ENCODE results near the gene PRR30. TPM values are rescaled to one million over a fixed set of nuclear protein-coding genes. Genes with fewer than 3 reads are reported as not detected.
"Not testable (repeated sequence)": the region's sequence is repeated elsewhere in the genome, so short reads cannot be mapped to it uniquely, and the experiment has no call there.

PRR30 gene
- total and polyA plus RNA-seq, 2 donors, result not detected

DNA sequence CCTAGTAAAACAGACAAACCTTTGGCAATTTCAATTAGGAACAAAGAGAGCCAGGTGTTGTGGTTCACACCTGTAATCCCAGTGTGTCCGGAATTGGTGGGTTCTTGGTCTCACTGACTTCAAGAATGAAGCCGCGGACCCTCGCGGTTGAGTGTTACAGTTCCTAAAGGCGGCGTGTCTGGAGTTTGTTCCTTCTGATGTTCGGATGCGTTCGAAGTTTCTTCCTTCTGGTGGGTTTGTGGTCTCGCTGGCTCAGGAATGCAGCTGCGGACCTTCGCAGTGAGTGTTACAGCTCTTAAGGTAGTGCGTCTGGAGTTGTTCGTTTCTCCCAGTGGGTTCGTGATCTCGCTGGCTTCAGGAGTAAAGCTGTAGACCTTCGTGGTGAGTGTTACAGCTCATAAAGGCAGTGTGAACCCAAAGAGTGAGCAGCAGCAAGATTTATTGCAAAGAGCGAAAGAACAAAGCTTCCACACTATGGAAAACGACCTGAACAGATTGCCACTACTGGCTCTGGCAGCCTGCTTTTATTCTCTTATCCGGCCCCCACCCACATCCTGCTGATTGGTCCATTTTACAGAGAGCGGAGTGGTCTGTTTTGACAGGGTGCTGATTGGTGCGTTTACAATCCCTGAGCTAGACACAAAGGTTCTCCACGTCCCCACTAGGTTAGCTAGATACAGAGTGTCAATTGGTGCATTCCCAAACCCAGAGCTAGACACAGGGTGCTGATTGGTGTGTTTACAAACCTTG, 28.4 kb downstream of the PRR30 start:
- not testable (repeated sequence) for H3K4me3 ChIP-seq (ENCODE audit: low read length in 2 of 2); H3K36me3 ChIP-seq (ENCODE audit: control insufficient read depth in 2 of 2, insufficient read depth in 2 of 2, low read length in 1 of 2); H3K27ac ChIP-seq (ENCODE audit: low read depth in 1 of 2, low read length in 1 of 2); H3K9me3 ChIP-seq (ENCODE audit: control insufficient read depth in 2 of 2, insufficient read depth in 1 of 2, low read length in 1 of 2); DNase-seq (ENCODE audit: low read depth in 6 of 9, low spot score in 9 of 9); H3K4me1 ChIP-seq (ENCODE audit: control insufficient read depth in 2 of 2, insufficient read depth in 2 of 2, low read length in 2 of 2)
- WGBS, result 79% methylated on average over 24 of the region's 24 CpGs
- H3K27me3 ChIP-seq (ENCODE audit: control insufficient read depth in 2 of 2, insufficient read depth in 1 of 2, low read length in 1 of 2), result peaks cover 0 to 15% of the 10 kb centered on the region in 2 donors

DNA sequence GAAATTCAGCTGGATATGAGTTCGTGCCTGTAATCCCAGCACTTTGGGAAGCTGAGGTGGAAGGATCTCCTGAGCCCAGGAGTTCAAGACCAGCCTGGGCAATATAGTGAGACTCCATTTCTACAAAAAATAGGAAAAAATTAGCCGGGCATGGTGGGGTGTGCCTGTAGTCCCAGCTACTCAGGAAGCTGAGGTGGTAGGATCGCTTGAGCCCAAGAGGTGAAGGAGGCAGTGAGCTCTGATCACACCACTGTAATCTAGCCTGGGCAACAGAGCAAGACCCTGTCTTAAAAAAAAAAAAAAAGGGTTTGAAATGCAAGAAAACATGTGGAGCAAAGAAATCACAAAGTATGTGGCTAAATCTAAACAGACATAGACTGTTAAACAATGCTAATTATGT, 30.1 kb downstream of the PRR30 start:
- no peak overlapping the region for H3K27ac ChIP-seq (ENCODE audit: low read depth in 1 of 2, low read length in 1 of 2)
- H3K4me3 ChIP-seq (ENCODE audit: low read length in 2 of 2), result no peak overlapping the region
- DNase-seq (ENCODE audit: low read depth in 6 of 9, low spot score in 9 of 9), result no peak
- H3K27me3 ChIP-seq (ENCODE audit: control insufficient read depth in 2 of 2, insufficient read depth in 1 of 2, low read length in 1 of 2), result peaks cover 0 to 8% of the 10 kb centered on the region in 2 donors
- H3K4me1 ChIP-seq (ENCODE audit: control insufficient read depth in 2 of 2, insufficient read depth in 2 of 2, low read length in 2 of 2), result no peaks in the 10 kb centered on the region
- no peaks in the 10 kb centered on the region for H3K9me3 ChIP-seq (ENCODE audit: control insufficient read depth in 2 of 2, insufficient read depth in 1 of 2, low read length in 1 of 2)
- no peaks in the 10 kb centered on the region for H3K36me3 ChIP-seq (ENCODE audit: control insufficient read depth in 2 of 2, insufficient read depth in 2 of 2, low read length in 1 of 2)
- WGBS, result 95% methylated on average over 3 of the region's 3 CpGs

DNA sequence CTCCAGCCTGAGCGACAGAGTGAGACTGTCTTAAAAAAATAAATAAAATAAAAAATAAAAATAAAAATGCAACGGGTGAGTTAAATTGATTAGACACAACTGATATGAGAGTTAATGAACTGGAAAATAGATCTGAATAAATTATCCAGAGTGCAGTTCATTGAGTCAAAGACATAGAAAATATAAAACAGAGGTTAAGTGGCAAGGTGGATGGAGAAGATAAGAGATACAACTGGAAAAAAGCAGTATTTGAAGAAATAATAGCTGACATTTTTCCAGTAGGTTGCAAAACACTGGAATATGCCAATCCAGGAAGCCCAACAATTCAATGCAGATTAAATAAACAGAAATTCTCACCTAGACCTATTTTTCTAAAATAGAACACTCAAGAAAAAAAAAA, 31.0 kb downstream of the PRR30 start:
- peaks cover 0 to 5% of the 10 kb centered on the region in 2 donors for H3K27me3 ChIP-seq (ENCODE audit: control insufficient read depth in 2 of 2, insufficient read depth in 1 of 2, low read length in 1 of 2)
- WGBS, result 98% methylated on average over 2 of the region's 2 CpGs
- no peak for DNase-seq (ENCODE audit: low read depth in 6 of 9, low spot score in 9 of 9)
- H3K36me3 ChIP-seq (ENCODE audit: control insufficient read depth in 2 of 2, insufficient read depth in 2 of 2, low read length in 1 of 2), result no peaks in the 10 kb centered on the region
- H3K4me3 ChIP-seq (ENCODE audit: low read length in 2 of 2), result no peak overlapping the region
- no peaks in the 10 kb centered on the region for H3K9me3 ChIP-seq (ENCODE audit: control insufficient read depth in 2 of 2, insufficient read depth in 1 of 2, low read length in 1 of 2)
- no peak overlapping the region for H3K27ac ChIP-seq (ENCODE audit: low read depth in 1 of 2, low read length in 1 of 2)
- H3K4me1 ChIP-seq (ENCODE audit: control insufficient read depth in 2 of 2, insufficient read depth in 2 of 2, low read length in 2 of 2), result no peaks in the 10 kb centered on the region

DNA sequence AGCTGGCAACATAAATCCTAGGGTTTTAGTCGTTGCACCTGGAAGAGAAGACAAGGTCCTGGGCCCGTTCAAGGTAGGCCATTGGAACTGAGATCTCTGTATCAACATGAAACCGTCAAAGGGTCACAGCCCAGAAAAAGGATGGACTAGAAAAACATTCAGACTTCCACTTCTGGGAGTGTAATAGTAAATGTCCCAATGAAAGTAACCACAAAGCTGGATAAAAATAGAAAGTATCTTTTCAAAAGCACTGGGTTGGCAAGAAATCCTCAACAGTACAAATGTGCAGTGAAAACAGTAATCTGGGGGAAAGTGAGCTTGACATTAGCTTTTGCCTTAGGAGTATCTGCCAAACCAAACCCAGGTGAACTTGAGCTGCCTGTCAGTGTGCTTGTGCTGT, 33.2 kb downstream of the PRR30 start:
- Histone ChIP-seq H3K27ac (ENCODE audit: low read depth in 1 of 2, low read length in 1 of 2) (no peak overlapping the region), H3K36me3 (ENCODE audit: control insufficient read depth in 2 of 2, insufficient read depth in 2 of 2, low read length in 1 of 2) (no peaks in the 10 kb centered on the region), H3K4me1 (ENCODE audit: control insufficient read depth in 2 of 2, insufficient read depth in 2 of 2, low read length in 2 of 2) (no peaks in the 10 kb centered on the region), H3K9me3 (ENCODE audit: control insufficient read depth in 2 of 2, insufficient read depth in 1 of 2, low read length in 1 of 2) (no peaks in the 10 kb centered on the region), H3K4me3 (ENCODE audit: low read length in 2 of 2) (no peak overlapping the region), H3K27me3 (ENCODE audit: control insufficient read depth in 2 of 2, insufficient read depth in 1 of 2, low read length in 1 of 2) (peaks cover 0 to 9% of the 10 kb centered on the region in 2 donors)
- 89% methylated on average over 3 of the region's 3 CpGs for WGBS
- DNase-seq (ENCODE audit: low read depth in 6 of 9, low spot score in 9 of 9), result no peak

DNA sequence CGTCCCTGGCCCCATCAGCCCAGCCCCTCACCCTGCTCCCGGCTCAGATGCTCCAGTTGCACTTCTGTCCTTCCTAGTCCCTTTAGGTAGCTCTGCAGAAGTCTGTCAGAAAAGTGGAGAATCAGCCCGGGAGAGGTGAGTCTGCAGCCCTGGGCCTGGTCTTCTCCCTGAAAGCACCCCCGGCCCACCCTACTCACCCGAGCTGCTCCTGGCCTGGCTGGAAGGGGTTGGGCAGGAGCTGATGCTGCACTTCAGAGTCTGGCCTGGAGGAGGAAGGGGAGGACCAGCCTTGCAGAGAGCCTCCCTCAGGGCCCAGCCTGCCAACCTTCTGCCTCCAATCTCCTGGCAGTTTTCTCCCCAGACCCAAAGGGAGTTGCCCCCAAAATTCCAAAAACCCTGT, 36.9 kb downstream of the PRR30 start:
- Histone ChIP-seq H3K4me1 (ENCODE audit: control insufficient read depth in 2 of 2, insufficient read depth in 2 of 2, low read length in 2 of 2) (no peaks in the 10 kb centered on the region), H3K9me3 (ENCODE audit: control insufficient read depth in 2 of 2, insufficient read depth in 1 of 2, low read length in 1 of 2) (no peaks in the 10 kb centered on the region), H3K27me3 (ENCODE audit: control insufficient read depth in 2 of 2, insufficient read depth in 1 of 2, low read length in 1 of 2) (peaks cover 0 to 4% of the 10 kb centered on the region in 2 donors), H3K4me3 (ENCODE audit: low read length in 2 of 2) (no peak overlapping the region), H3K36me3 (ENCODE audit: control insufficient read depth in 2 of 2, insufficient read depth in 2 of 2, low read length in 1 of 2) (no peaks in the 10 kb centered on the region), H3K27ac (ENCODE audit: low read depth in 1 of 2, low read length in 1 of 2) (no peak overlapping the region)
- WGBS, result 94% methylated on average over 5 of the region's 5 CpGs
- no peak for DNase-seq (ENCODE audit: low read depth in 6 of 9, low spot score in 9 of 9)

DNA sequence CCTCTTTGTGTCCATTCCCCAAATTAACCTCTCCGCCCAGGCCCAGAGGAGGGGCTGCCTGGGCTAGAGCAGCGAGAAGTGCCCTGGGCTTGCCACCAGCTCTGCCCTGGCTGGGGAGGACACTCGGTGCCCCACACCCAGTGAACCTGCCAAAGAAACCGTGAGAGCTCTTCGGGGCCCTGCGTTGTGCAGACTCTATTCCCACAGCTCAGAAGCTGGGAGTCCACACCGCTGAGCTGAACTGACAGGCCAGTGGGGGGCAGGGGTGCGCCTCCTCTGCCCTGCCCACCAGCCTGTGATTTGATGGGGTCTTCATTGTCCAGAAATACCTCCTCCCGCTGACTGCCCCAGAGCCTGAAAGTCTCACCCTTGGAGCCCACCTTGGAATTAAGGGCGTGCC, 39.2 kb downstream of the PRR30 start:
- DNase-seq (ENCODE audit: low read depth in 6 of 9, low spot score in 9 of 9), result no peak
- WGBS, result 96% methylated on average over 10 of the region's 10 CpGs
- no peaks in the 10 kb centered on the region for H3K36me3 ChIP-seq (ENCODE audit: control insufficient read depth in 2 of 2, insufficient read depth in 2 of 2, low read length in 1 of 2)
- H3K27ac ChIP-seq (ENCODE audit: low read depth in 1 of 2, low read length in 1 of 2), result no peak overlapping the region
- no peak overlapping the region for H3K4me3 ChIP-seq (ENCODE audit: low read length in 2 of 2)
- peaks cover 0 to 4% of the 10 kb centered on the region in 2 donors for H3K27me3 ChIP-seq (ENCODE audit: control insufficient read depth in 2 of 2, insufficient read depth in 1 of 2, low read length in 1 of 2)
- peaks cover 4 to 11% of the 10 kb centered on the region in 2 donors for H3K4me1 ChIP-seq (ENCODE audit: control insufficient read depth in 2 of 2, insufficient read depth in 2 of 2, low read length in 2 of 2)
- no peaks in the 10 kb centered on the region for H3K9me3 ChIP-seq (ENCODE audit: control insufficient read depth in 2 of 2, insufficient read depth in 1 of 2, low read length in 1 of 2)

DNA sequence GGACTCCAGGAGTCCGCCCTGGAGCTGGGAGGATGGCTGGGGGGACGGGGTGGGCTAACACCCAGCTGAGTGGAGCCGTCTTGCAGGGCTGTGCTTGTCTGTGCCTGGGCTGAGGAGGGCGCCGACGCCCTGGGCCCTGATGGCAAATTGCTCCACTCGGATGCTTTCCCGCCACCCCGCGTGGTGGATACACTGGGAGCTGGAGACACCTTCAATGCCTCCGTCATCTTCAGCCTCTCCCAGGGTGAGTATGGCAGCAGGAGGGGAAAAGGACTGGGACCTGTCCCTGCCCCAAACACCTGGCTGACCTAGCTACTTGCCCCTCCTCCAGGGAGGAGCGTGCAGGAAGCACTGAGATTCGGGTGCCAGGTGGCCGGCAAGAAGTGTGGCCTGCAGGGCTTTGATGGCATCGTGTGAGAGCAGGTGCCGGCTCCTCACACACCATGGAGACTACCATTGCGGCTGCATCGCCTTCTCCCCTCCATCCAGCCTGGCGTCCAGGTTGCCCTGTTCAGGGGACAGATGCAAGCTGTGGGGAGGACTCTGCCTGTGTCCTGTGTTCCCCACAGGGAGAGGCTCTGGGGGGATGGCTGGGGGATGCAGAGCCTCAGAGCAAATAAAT, 39.8 kb downstream of the PRR30 start:
- Histone ChIP-seq H3K4me1 (ENCODE audit: control insufficient read depth in 2 of 2, insufficient read depth in 2 of 2, low read length in 2 of 2) (peaks cover 4 to 11% of the 10 kb centered on the region in 2 donors), H3K4me3 (ENCODE audit: low read length in 2 of 2) (no peak overlapping the region), H3K36me3 (ENCODE audit: control insufficient read depth in 2 of 2, insufficient read depth in 2 of 2, low read length in 1 of 2) (no peaks in the 10 kb centered on the region), H3K27me3 (ENCODE audit: control insufficient read depth in 2 of 2, insufficient read depth in 1 of 2, low read length in 1 of 2) (peaks cover 0 to 4% of the 10 kb centered on the region in 2 donors), H3K27ac (ENCODE audit: low read depth in 1 of 2, low read length in 1 of 2) (no peak overlapping the region), H3K9me3 (ENCODE audit: control insufficient read depth in 2 of 2, insufficient read depth in 1 of 2, low read length in 1 of 2) (no peaks in the 10 kb centered on the region)
- DNase-seq (ENCODE audit: low read depth in 6 of 9, low spot score in 9 of 9), result no peak
- 96% methylated on average over 19 of the region's 19 CpGs for WGBS

DNA sequence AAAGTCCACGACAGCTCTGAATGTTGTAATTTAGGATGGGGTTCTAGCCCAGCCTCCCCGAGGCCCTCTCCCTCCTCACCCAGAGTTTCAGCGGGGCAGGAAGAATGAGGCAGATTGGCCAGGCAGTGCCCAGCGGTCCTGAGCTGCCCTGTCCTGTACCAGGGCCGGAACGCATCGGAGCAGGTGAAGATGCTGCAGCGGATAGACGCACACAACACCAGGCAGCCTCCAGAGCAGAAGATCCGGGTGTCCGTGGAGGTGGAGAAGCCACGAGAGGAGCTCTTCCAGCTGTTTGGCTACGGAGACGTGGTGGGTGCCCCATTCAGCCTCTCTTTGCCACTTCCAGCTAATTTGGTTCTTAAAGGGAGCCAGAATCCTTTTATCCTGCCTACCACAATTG, 41.9 kb downstream of the PRR30 start:
- DNase-seq (ENCODE audit: low read depth in 6 of 9, low spot score in 9 of 9), result no peak
- no peak overlapping the region for H3K27ac ChIP-seq (ENCODE audit: low read depth in 1 of 2, low read length in 1 of 2)
- peaks cover 4 to 11% of the 10 kb centered on the region in 2 donors for H3K4me1 ChIP-seq (ENCODE audit: control insufficient read depth in 2 of 2, insufficient read depth in 2 of 2, low read length in 2 of 2)
- H3K36me3 ChIP-seq (ENCODE audit: control insufficient read depth in 2 of 2, insufficient read depth in 2 of 2, low read length in 1 of 2), result no peaks in the 10 kb centered on the region
- H3K9me3 ChIP-seq (ENCODE audit: control insufficient read depth in 2 of 2, insufficient read depth in 1 of 2, low read length in 1 of 2), result no peaks in the 10 kb centered on the region
- H3K4me3 ChIP-seq (ENCODE audit: low read length in 2 of 2), result no peak overlapping the region
- H3K27me3 ChIP-seq (ENCODE audit: control insufficient read depth in 2 of 2, insufficient read depth in 1 of 2, low read length in 1 of 2), result peaks cover 0 to 2% of the 10 kb centered on the region in 2 donors
- 96% methylated on average over 14 of the region's 14 CpGs for WGBS

DNA sequence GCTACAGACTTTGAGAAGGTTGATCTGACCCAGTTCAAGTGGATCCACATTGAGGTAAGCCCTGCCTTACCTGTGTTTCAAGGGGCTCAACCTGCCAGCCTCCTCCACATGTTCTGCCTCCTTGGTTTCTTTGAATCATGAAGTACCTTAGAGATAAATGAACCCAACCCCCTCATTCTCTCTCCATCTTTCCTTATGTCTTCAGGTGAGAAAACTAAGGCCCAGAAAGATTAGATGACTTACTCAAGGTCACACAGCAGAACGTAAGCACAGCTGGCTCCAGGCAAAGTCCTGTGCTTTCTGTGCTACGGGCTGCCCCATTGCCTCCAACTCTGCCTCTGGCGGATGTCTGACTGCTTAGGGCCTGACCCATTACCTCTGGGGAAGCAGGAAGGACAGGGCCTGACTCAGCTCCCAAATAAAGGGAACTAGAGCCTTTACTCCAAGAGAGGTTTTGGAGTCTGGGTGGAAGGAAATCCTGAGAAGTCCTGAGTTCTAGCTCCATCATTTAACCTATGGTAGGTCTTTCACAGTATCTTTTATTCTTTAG, 42.4 kb downstream of the PRR30 start:
- H3K27me3 ChIP-seq (ENCODE audit: control insufficient read depth in 2 of 2, insufficient read depth in 1 of 2, low read length in 1 of 2), result no peaks in the 10 kb centered on the region
- no peak overlapping the region for H3K4me3 ChIP-seq (ENCODE audit: low read length in 2 of 2)
- peaks cover 4 to 11% of the 10 kb centered on the region in 2 donors for H3K4me1 ChIP-seq (ENCODE audit: control insufficient read depth in 2 of 2, insufficient read depth in 2 of 2, low read length in 2 of 2)
- DNase-seq (ENCODE audit: low read depth in 6 of 9, low spot score in 9 of 9), result no peak
- 94% methylated on average over 3 of the region's 3 CpGs for WGBS
- no peak overlapping the region for H3K27ac ChIP-seq (ENCODE audit: low read depth in 1 of 2, low read length in 1 of 2)
- no peaks in the 10 kb centered on the region for H3K36me3 ChIP-seq (ENCODE audit: control insufficient read depth in 2 of 2, insufficient read depth in 2 of 2, low read length in 1 of 2)
- no peaks in the 10 kb centered on the region for H3K9me3 ChIP-seq (ENCODE audit: control insufficient read depth in 2 of 2, insufficient read depth in 1 of 2, low read length in 1 of 2)
